HG03457 (cell line): Measurements from ENCODE around the gene CLDN17.

ENCODE experiments used
- ATAC-seq: cut with Tn5 transposase; IDR thresholded peaks from one replicate; pipeline ENCODE4 v1.9.1; 2021; ENCODE audit warnings: moderate number of reproducible peaks; ENCODE audit not compliant: unreplicated experiment

CLDN17 gene

GRCh38 chr21:30166705-30167104 lies at the start of gene CLDN17:
TSS of gene CLDN17 (minus strand) at chr21:30166805. CDS start at chr21:30166617, 188 bp downstream.
- ATAC-seq = no peak

GRCh38 chr21:30216041-30216723 lies 49.6 kb upstream of the CLDN17 start, which contains the start of gene CLDN8:
TSS of gene CLDN8 (minus strand) at chr21:30216097. CDS start at chr21:30215925, 172 bp downstream.
- ATAC-seq = no peak

GRCh38 chr21:30211071-30211470 lies 44.5 kb upstream of the CLDN17 start:
- no peak for ATAC-seq

- no peak for ATAC-seq
Measured at GRCh38 chr21:30209601-30210000, 43.0 kb upstream of the CLDN17 start.

- no peak for ATAC-seq
Measured at GRCh38 chr21:30207252-30207579, 40.6 kb upstream of the CLDN17 start.

- ATAC-seq = no peak
Measured at GRCh38 chr21:30206551-30207251, 40.1 kb upstream of the CLDN17 start.

- no peak for ATAC-seq
Measured at GRCh38 chr21:30200000-30200399, 33.4 kb upstream of the CLDN17 start.

GRCh38 chr21:30194701-30195299 lies 28.2 kb upstream of the CLDN17 start:
- ATAC-seq = no peak

GRCh38 chr21:30193201-30193600 lies 26.6 kb upstream of the CLDN17 start:
- no peak for ATAC-seq

GRCh38 chr21:30190554-30190953 lies 23.9 kb upstream of the CLDN17 start:
- ATAC-seq = no peak

- ATAC-seq = no peak
Measured at GRCh38 chr21:30189773-30190172, 23.2 kb upstream of the CLDN17 start.

- no peak for ATAC-seq
Measured at GRCh38 chr21:30186242-30186641, 19.6 kb upstream of the CLDN17 start.

GRCh38 chr21:30168086-30168485 lies 1.5 kb upstream of the CLDN17 start:
- ATAC-seq = no peak

- ATAC-seq = no peak
Measured at GRCh38 chr21:30166171-30166570, 434 bp downstream of the CLDN17 start.

GRCh38 chr21:30164796-30165195 lies 1.8 kb downstream of the CLDN17 start:
- no peak for ATAC-seq

- ATAC-seq = no peak
Measured at GRCh38 chr21:30153697-30154340, 12.8 kb downstream of the CLDN17 start.

GRCh38 chr21:30152792-30153191 lies 13.8 kb downstream of the CLDN17 start:
- ATAC-seq = no peak

- no peak for ATAC-seq
Measured at GRCh38 chr21:30148906-30149305, 17.7 kb downstream of the CLDN17 start.

- no peak for ATAC-seq
Measured at GRCh38 chr21:30146558-30147282, 19.9 kb downstream of the CLDN17 start.

- ATAC-seq = no peak
Measured at GRCh38 chr21:30138483-30138882, 28.1 kb downstream of the CLDN17 start.

- no peak for ATAC-seq
Measured at GRCh38 chr21:30129246-30129645, 37.4 kb downstream of the CLDN17 start.
